Transverse colon (tissue), 4 donors: ENCODE data around the gene HMCN2. TPM values are rescaled to one million over a fixed set of nuclear protein-coding genes. Genes with fewer than 3 reads are reported as not detected.

Experiments used
- DNase-seq: peaks from one replicate; pipeline ENCODE4 v3.0.0-alpha.2; 2019
- H3K27ac ChIP-seq, 4 donors: fragments of 200-600 bp; sonication (generic); 2 replicates each; pipeline ENCODE4 v1.5.1; 2016 to 2018; ENCODE audit warnings: inconsistent platforms in 4 of 4
- H3K27me3 ChIP-seq: fragments of 200-600 bp; sonication (generic); 2 replicates; pipeline ENCODE4 v1.5.1; 2017; ENCODE audit warnings: inconsistent platforms
- H3K36me3 ChIP-seq, 4 donors: fragments of 200-600 bp; sonication (generic); 2 replicates each; pipeline ENCODE4 v1.5.1; 2017 to 2019; ENCODE audit warnings: inconsistent platforms in 4 of 4
- H3K4me1 ChIP-seq, 4 donors: fragments of 200-600 bp; sonication (generic); 2 replicates each; pipeline ENCODE4 v1.5.1; 2017 to 2020; ENCODE audit warnings: inconsistent platforms in 4 of 4
- H3K4me3 ChIP-seq, 4 donors: fragments of 200-600 bp; sonication (generic); 1 replicate in 1 of 4; 2 replicates in 3 of 4; pipeline versions ENCODE4 v1.5.1 to v1.6.1; 2017 to 2019; ENCODE audit warnings: inconsistent platforms in 4 of 4
- H3K9me3 ChIP-seq, 2 donors: fragments of 200-600 bp; sonication (generic); 2 replicates each; pipeline ENCODE4 v1.5.1; 2017 to 2019; ENCODE audit warnings: inconsistent platforms in 2 of 2
- EP300 ChIP-seq: sonication (generic); formaldehyde crosslinking; IDR thresholded peaks from one replicate; pipeline ENCODE4 v1.6.1; 2017; ENCODE audit warnings: antibody characterized with exemption, low read depth
- POLR2A ChIP-seq: fragments of 450-650 bp; IDR thresholded peaks from one replicate; pipeline ENCODE4 v1.6.1; 2016; ENCODE audit warnings: antibody characterized with exemption, mild to moderate bottlenecking, moderate library complexity
- POLR2AphosphoS5 ChIP-seq, 3 donors: sonication (generic); formaldehyde crosslinking; IDR thresholded peaks; one replicate each; pipeline ENCODE4 v1.6.1; 2016; ENCODE audit warnings: antibody characterized with exemption in 3 of 3
- WGBS, 2 donors: methylation state at CpG; one replicate each; pipeline ENCODE4 v1.1.5; 2018; ENCODE audit warnings: low coverage in 1 of 2; 5-methylcytosine and 5-hydroxymethylcytosine counted together
- in situ Hi-C, 4 donors: fragments of 200-750 bp; cut with MboI; loops; one replicate each; pipeline versions ENCODE4 v1.15.0 to v1.15.1; 2017; ENCODE audit warnings: low sequenced_read_pairs in 3 of 4, low pct_ligation_motif_present in 1 of 4, low pct_unique_long_range_greater_than_20kb in 1 of 4
- intact Hi-C: fragments of 100-400 bp; cut with DNase I; formaldehyde crosslinking; loops from one replicate; pipeline ENCODE4 v1.15.1; 2023; ENCODE audit warnings: low total_unique reads
- total RNA-seq, 4 donors: library from RNA; depleted of rRNA; stranded (reverse); fragments of >200 nt; gene quantifications; one replicate each; pipeline ENCODE4 v1.1.0, GENCODE V29; 2016
- TF ChIP-seq, protein P1 (sequence below), 5 experiments: fragments of 200-600 bp in 3 of 5; fragments of 450-650 bp in 2 of 5; sonication (generic) in 3 of 5; IDR thresholded peaks; 1 replicate in 2 of 5; 2 replicates in 3 of 5; pipeline ENCODE4 v1.5.1; 2016 to 2017; ENCODE audit warnings: antibody characterized with exemption in 5 of 5, inconsistent platforms in 3 of 5, mild to moderate bottlenecking in 2 of 5, moderate library complexity in 1 of 5

Gene HMCN2
- total RNA-seq, 4 donors from 2014 or later, result 7.8 to 40.0 (median 15.2) TPM

- Histone ChIP-seq H3K36me3 (no peaks in the 10 kb centered on the region), H3K4me1 (no peaks in the 10 kb centered on the region), H3K27me3 (no peaks in the 10 kb centered on the region), H3K9me3 (no peaks in the 10 kb centered on the region), H3K4me3 (no peak overlapping the region), H3K27ac (no peak overlapping the region)
- in situ Hi-C loops (no loop called here), intact Hi-C loops (no loop called here)
- 86% methylated on average over 3 of the region's 3 CpGs; no CpG with 5 or more reads in 1 of the 2 donors for WGBS, 2 donors
- no peak for DNase-seq
- no peak for TF ChIP-seq POLR2AphosphoS5 (IDR thresholded peaks at IDR 0.05)
- no peak for TF ChIP-seq POLR2A
- no peak for TF ChIP-seq EP300
These were observed 105.8 kb downstream of the HMCN2 start for GRCh38 chr9:130371196-130371966.

DNA sequence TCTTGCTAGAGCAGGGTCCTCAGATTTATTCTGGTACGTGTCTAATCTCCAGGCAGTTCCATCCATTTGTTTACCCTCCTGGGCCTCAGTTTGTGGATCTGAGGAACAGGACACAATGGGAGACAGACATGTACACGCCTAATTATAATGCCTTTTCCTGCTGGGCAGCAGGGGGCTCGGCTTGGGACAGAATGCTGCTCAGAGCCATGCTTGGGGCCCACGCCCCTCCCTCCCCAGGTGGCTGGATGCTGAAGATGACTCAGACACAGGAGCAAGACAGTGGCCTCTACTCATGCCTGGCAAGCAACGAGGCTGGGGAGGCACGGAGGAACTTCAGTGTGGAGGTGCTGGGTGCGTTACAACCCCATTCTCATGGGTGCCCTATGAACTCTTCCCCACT is 106.5 kb downstream of the HMCN2 start:
- TF ChIP-seq POLR2A, result no peak
- TF ChIP-seq, protein P1, sequence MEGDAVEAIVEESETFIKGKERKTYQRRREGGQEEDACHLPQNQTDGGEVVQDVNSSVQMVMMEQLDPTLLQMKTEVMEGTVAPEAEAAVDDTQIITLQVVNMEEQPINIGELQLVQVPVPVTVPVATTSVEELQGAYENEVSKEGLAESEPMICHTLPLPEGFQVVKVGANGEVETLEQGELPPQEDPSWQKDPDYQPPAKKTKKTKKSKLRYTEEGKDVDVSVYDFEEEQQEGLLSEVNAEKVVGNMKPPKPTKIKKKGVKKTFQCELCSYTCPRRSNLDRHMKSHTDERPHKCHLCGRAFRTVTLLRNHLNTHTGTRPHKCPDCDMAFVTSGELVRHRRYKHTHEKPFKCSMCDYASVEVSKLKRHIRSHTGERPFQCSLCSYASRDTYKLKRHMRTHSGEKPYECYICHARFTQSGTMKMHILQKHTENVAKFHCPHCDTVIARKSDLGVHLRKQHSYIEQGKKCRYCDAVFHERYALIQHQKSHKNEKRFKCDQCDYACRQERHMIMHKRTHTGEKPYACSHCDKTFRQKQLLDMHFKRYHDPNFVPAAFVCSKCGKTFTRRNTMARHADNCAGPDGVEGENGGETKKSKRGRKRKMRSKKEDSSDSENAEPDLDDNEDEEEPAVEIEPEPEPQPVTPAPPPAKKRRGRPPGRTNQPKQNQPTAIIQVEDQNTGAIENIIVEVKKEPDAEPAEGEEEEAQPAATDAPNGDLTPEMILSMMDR (IDR thresholded peaks at IDR 0.05), result no peak
- no peak for TF ChIP-seq POLR2AphosphoS5 (IDR thresholded peaks at IDR 0.05)
- no peak for TF ChIP-seq EP300
- intact Hi-C loops (no loop called here), in situ Hi-C loops (no loop called here)
- DNase-seq, result no peak
- Histone ChIP-seq H3K4me1 (no peaks in the 10 kb centered on the region), H3K27me3 (no peaks in the 10 kb centered on the region), H3K4me3 (no peak overlapping the region), H3K36me3 (no peaks in the 10 kb centered on the region), H3K9me3 (no peaks in the 10 kb centered on the region), H3K27ac (no peak overlapping the region)
- WGBS, 2 donors, result 68% methylated on average over 3 to 7 of the region's 7 CpGs

GRCh38 chr9:130373679-130374325 is 108.2 kb downstream of the HMCN2 start:
- Histone ChIP-seq H3K27me3 (no peaks in the 10 kb centered on the region), H3K36me3 (no peaks in the 10 kb centered on the region), H3K4me3 (no peak overlapping the region), H3K4me1 (no peaks in the 10 kb centered on the region), H3K27ac (no peak overlapping the region), H3K9me3 (no peaks in the 10 kb centered on the region)
- in situ Hi-C loops (no loop called here), intact Hi-C loops (no loop called here)
- 90 to 91% methylated on average over 2 of the region's 2 CpGs for WGBS, 2 donors
- TF ChIP-seq, protein P1 (IDR thresholded peaks at IDR 0.05), result no peak
- TF ChIP-seq POLR2A (no peak), POLR2AphosphoS5 (IDR thresholded peaks at IDR 0.05) (no peak), EP300 (no peak)
- no peak for DNase-seq

- DNase-seq, result no peak
- Histone ChIP-seq H3K27ac (no peak overlapping the region), H3K9me3 (no peaks in the 10 kb centered on the region), H3K36me3 (no peaks in the 10 kb centered on the region), H3K4me3 (no peak overlapping the region), H3K4me1 (no peaks in the 10 kb centered on the region), H3K27me3 (no peaks in the 10 kb centered on the region)
- WGBS, 2 donors, result 81% methylated on average over 13 of the region's 17 CpGs; no CpG with 5 or more reads in 1 of the 2 donors
- in situ Hi-C loops, result no loop called here
- intact Hi-C loops, result no loop called here
- no peak for TF ChIP-seq POLR2A
- no peak for TF ChIP-seq POLR2AphosphoS5 (IDR thresholded peaks at IDR 0.05)
- TF ChIP-seq, protein P1 (IDR thresholded peaks at IDR 0.05), result no peak
- TF ChIP-seq EP300, result no peak
These were observed 112.1 kb downstream of the HMCN2 start for GRCh38 chr9:130377612-130378011.
